ENCODE results near the gene MRPL23. TPM values are rescaled to one million over a fixed set of nuclear protein-coding genes. Genes with fewer than 3 reads are reported as not detected.

Gene MRPL23
- total RNA-seq, 1 experiment from 2014 or later = 83.8 TPM

DNA sequence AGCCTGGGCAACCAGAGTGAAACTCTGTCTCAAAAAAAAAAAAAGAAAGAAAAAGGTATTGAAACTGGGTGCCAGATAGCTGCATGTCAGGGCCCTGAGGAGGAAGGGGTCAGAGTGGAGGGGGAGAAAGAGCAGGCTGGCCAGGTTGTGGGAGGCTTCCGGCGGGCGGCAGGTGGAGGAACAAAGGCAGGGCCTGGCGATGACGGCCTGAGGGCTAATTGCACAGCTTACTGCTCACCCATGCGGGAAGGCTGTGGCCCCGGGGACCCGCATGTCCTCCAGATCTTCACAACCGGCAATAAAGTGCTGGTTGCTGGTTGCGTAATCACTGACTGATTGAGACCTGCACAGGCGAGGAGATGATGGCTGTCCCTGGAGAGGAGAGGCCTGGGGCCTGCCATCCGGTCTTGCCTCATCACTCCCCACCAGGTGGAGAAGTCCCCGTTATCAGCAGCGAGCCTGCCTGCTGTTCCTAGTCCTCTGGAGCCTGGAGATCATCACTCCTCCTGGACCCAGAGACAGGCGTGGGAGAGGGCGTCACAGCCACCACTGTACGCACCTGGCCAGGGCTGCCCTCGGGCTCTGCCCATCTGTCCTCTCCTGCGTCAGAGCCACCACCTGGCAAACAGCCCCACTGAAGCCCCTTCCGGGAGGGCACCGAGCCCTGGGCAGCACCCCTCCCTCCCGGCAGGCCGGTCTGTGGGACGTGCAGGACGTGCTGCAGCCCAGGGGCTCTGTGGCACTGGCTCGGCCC lies 31.8 kb downstream of the MRPL23 start:
- TF ChIP-seq CTCF (conservative IDR thresholded peaks at IDR 0.05; ENCODE audit: low read depth, low read length) (no peak), EZH2 (IDR thresholded peaks at IDR 0.05; ENCODE audit: borderline replicate concordance, low read depth, low read length, poor library complexity, severe bottlenecking) (no peak)
- DNase-seq (ENCODE audit: low spot score) = no peak
- no peak overlapping the region for H3K4me3 ChIP-seq (ENCODE audit: low read depth, low read length, poor library complexity, severe bottlenecking)
- POLR2A ChIA-PET (ENCODE audit: low non-redundant PET) = no interaction called here
- no TSS peak for BruUV-seq (replicated peaks)
- intact Hi-C loops (cut with micrococcal nuclease; ENCODE audit: unreplicated experiment) = no loop called here
- H3K36me3 ChIP-seq (ENCODE audit: insufficient read depth, low read length, poor library complexity, severe bottlenecking) = no peaks in the 10 kb centered on the region
- CTCF ChIA-PET = no interaction called here
- H3K27me3 ChIP-seq (replicated peaks; ENCODE audit: insufficient read depth, low read depth, low read length, poor library complexity) = no peaks in the 10 kb centered on the region
- no peak overlapping the region for H3K27ac ChIP-seq (ENCODE audit: low read depth, low read length, poor library complexity, severe bottlenecking)
- H3K4me1 ChIP-seq (ENCODE audit: insufficient read depth, low read length, poor library complexity, severe bottlenecking) = no peaks in the 10 kb centered on the region
- H3K9me3 ChIP-seq (ENCODE audit: low read depth, low read length, poor library complexity, severe bottlenecking) = no peaks in the 10 kb centered on the region

- H3K4me1 ChIP-seq (ENCODE audit: insufficient read depth, low read length, poor library complexity, severe bottlenecking) = no peaks in the 10 kb centered on the region
- H3K4me3 ChIP-seq (ENCODE audit: low read depth, low read length, poor library complexity, severe bottlenecking) = no peak overlapping the region
- TF ChIP-seq CTCF (conservative IDR thresholded peaks at IDR 0.05; ENCODE audit: low read depth, low read length) = no peak
- no peak for TF ChIP-seq EZH2 (IDR thresholded peaks at IDR 0.05; ENCODE audit: borderline replicate concordance, low read depth, low read length, poor library complexity, severe bottlenecking)
- no peaks in the 10 kb centered on the region for H3K36me3 ChIP-seq (ENCODE audit: insufficient read depth, low read length, poor library complexity, severe bottlenecking)
- ChIA-PET POLR2A (ENCODE audit: low non-redundant PET) (no interaction called here), CTCF (no interaction called here)
- no TSS peak for BruUV-seq (replicated peaks)
- DNase-seq (ENCODE audit: low spot score) = no peak
- intact Hi-C loops (cut with micrococcal nuclease; ENCODE audit: unreplicated experiment) = no loop called here
- H3K27ac ChIP-seq (ENCODE audit: low read depth, low read length, poor library complexity, severe bottlenecking) = no peak overlapping the region
- no peaks in the 10 kb centered on the region for H3K9me3 ChIP-seq (ENCODE audit: low read depth, low read length, poor library complexity, severe bottlenecking)
- no peaks in the 10 kb centered on the region for H3K27me3 ChIP-seq (replicated peaks; ENCODE audit: insufficient read depth, low read depth, low read length, poor library complexity)
These were observed 32.5 kb downstream of the MRPL23 start for GRCh38 chr11:1979607-1980006.

DNA sequence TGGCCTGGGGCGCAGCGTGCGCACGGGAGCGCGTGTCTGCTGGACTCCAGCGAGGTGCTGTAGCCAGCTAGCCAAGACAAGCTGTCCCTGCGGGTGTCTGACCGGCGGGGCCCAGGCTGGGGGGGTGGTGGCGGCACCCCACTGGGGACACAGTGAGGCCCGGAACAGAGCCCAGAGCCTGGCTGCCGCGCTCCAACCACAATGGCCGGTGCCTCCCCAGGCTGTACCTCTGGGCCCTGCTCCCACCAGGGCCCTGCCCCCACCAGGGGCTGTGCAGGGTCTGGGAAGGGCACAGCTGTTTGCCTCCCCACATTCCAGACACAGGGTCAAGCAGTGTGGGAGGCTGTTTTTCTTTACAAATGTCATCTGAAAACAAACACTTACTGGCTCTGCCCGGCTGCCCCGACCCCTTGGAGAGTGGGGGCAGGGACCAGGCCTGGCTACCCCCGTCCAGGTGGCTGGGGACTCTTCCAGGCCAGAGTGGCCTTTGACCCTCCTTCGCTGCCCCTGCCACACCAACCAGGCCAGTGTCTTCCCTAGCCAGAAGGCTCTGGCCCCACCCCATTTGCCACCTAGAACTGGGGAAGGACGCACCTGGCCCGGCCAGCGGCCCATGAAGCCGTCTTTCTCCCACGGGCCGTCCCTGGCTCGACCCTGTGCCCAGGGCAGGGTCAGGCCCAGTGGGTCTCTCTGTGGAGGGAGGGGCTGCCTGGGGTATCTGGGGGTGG lies 35.9 kb downstream of the MRPL23 start:
- no peaks in the 10 kb centered on the region for H3K9me3 ChIP-seq (ENCODE audit: low read depth, low read length, poor library complexity, severe bottlenecking)
- POLR2A ChIA-PET (ENCODE audit: low non-redundant PET) = no interaction called here
- BruUV-seq (replicated peaks) = no TSS peak
- H3K4me1 ChIP-seq (ENCODE audit: insufficient read depth, low read length, poor library complexity, severe bottlenecking) = no peaks in the 10 kb centered on the region
- CTCF ChIA-PET = no interaction called here
- H3K36me3 ChIP-seq (ENCODE audit: insufficient read depth, low read length, poor library complexity, severe bottlenecking) = no peaks in the 10 kb centered on the region
- no peak for DNase-seq (ENCODE audit: low spot score)
- H3K4me3 ChIP-seq (ENCODE audit: low read depth, low read length, poor library complexity, severe bottlenecking) = no peak overlapping the region
- H3K27ac ChIP-seq (ENCODE audit: low read depth, low read length, poor library complexity, severe bottlenecking) = no peak overlapping the region
- intact Hi-C loops (cut with micrococcal nuclease; ENCODE audit: unreplicated experiment) = no loop called here
- no peaks in the 10 kb centered on the region for H3K27me3 ChIP-seq (replicated peaks; ENCODE audit: insufficient read depth, low read depth, low read length, poor library complexity)
- TF ChIP-seq CTCF (conservative IDR thresholded peaks at IDR 0.05; ENCODE audit: low read depth, low read length) (no peak), EZH2 (IDR thresholded peaks at IDR 0.05; ENCODE audit: borderline replicate concordance, low read depth, low read length, poor library complexity, severe bottlenecking) (no peak)
